ENCODE data around the gene PSTK.

GRCh38 chr10:122988501-122988900 lies 8.3 kb downstream of the PSTK start:
- TF ChIP-seq NFIC (IDR thresholded peaks at IDR 0.05) (no peak), CEBPB (IDR thresholded peaks at IDR 0.05) (no peak), EP300 (IDR thresholded peaks at IDR 0.05; ENCODE audit: borderline replicate concordance) (no peak), MAX (IDR thresholded peaks at IDR 0.05) (no peak), USF1 (IDR thresholded peaks at IDR 0.05) (no peak), YY1 (IDR thresholded peaks at IDR 0.05; ENCODE audit: low read depth) (no peak), RAD21 (IDR thresholded peaks at IDR 0.05; ENCODE audit: low read depth) (no peak)
